ENCODE results near the gene VEPH1.

The VEPH1 gene

GRCh38 chr3:157514371-157514895 is 11.2 kb upstream of the VEPH1 start:
- DNase-seq (ENCODE audit: low read depth) = no peak
- no peak overlapping the region for H3K4me3 ChIP-seq (ENCODE audit: low read depth, low read length)
- TF ChIP-seq CTCF (IDR thresholded peaks at IDR 0.05; ENCODE audit: insufficient read depth, low read depth, low read length, missing control alignments) = no peak

GRCh38 chr3:157513585-157513984 is 10.4 kb upstream of the VEPH1 start:
- TF ChIP-seq CTCF (IDR thresholded peaks at IDR 0.05; ENCODE audit: insufficient read depth, low read depth, low read length, missing control alignments) = no peak
- H3K4me3 ChIP-seq (ENCODE audit: low read depth, low read length) = no peak overlapping the region
- DNase-seq (ENCODE audit: low read depth) = no peak

GRCh38 chr3:157512534-157512933 is 9.3 kb upstream of the VEPH1 start:
- TF ChIP-seq CTCF (IDR thresholded peaks at IDR 0.05; ENCODE audit: insufficient read depth, low read depth, low read length, missing control alignments) = no peak
- no peak overlapping the region for H3K4me3 ChIP-seq (ENCODE audit: low read depth, low read length)
- no peak for DNase-seq (ENCODE audit: low read depth)

- no peak for TF ChIP-seq CTCF (IDR thresholded peaks at IDR 0.05; ENCODE audit: insufficient read depth, low read depth, low read length, missing control alignments)
- no peak for DNase-seq (ENCODE audit: low read depth)
- no peak overlapping the region for H3K4me3 ChIP-seq (ENCODE audit: low read depth, low read length)
Observed at GRCh38 chr3:157508461-157508860, 5.2 kb upstream of the VEPH1 start.

GRCh38 chr3:157501863-157502262 is 1.4 kb downstream of the VEPH1 start:
- no peak for TF ChIP-seq CTCF (IDR thresholded peaks at IDR 0.05; ENCODE audit: insufficient read depth, low read depth, low read length, missing control alignments)
- no peak overlapping the region for H3K4me3 ChIP-seq (ENCODE audit: low read depth, low read length)
- DNase-seq (ENCODE audit: low read depth) = no peak

GRCh38 chr3:157500232-157500631 is 3.0 kb downstream of the VEPH1 start:
- H3K4me3 ChIP-seq (ENCODE audit: low read depth, low read length) = no peak overlapping the region
- TF ChIP-seq CTCF (IDR thresholded peaks at IDR 0.05; ENCODE audit: insufficient read depth, low read depth, low read length, missing control alignments) = no peak
- DNase-seq (ENCODE audit: low read depth) = no peak

GRCh38 chr3:157499342-157499963 is 3.8 kb downstream of the VEPH1 start:
- TF ChIP-seq CTCF (IDR thresholded peaks at IDR 0.05; ENCODE audit: insufficient read depth, low read depth, low read length, missing control alignments) = no peak
- no peak for DNase-seq (ENCODE audit: low read depth)
- H3K4me3 ChIP-seq (ENCODE audit: low read depth, low read length) = no peak overlapping the region
